OCI-LY1 (cell line): ENCODE measurements around the gene COL8A1.
A peak's percentile ranks its signal among the peaks of the same experiment; 100 is the strongest.

Source experiments
- H2AFZ ChIP-seq: fragments of 200-600 bp; sonication (generic), shearing (Covaris generic); 2 replicates; pipeline ENCODE4 v1.6.0; 2014; ENCODE audit warnings: antibody characterized with exemption, mild to moderate bottlenecking, low read length
- H3F3A ChIP-seq: fragments of 200-600 bp; sonication (generic), shearing (Covaris generic); 2 replicates; pipeline ENCODE4 v1.6.0; 2014; ENCODE audit warnings: mild to moderate bottlenecking, antibody characterized with exemption, low read length, moderate library complexity; ENCODE audit not compliant: insufficient read depth
- H3K27ac ChIP-seq: fragments of 200-600 bp; sonication (generic); 2 replicates; pipeline ENCODE4 v1.5.1; 2014; ENCODE audit warnings: low read length, mixed run types, mild to moderate bottlenecking, low read depth; ENCODE audit not compliant: poor library complexity, severe bottlenecking
- H3K27me3 ChIP-seq: fragments of 200-600 bp; sonication (generic); 2 replicates; pipeline ENCODE4 v1.6.0; 2014; ENCODE audit warnings: antibody characterized with exemption, mild to moderate bottlenecking, low read length, moderate library complexity; ENCODE audit not compliant: insufficient read depth
- H3K36me3 ChIP-seq: fragments of 200-600 bp; sonication (generic); 2 replicates; pipeline ENCODE4 v1.6.1; 2014; ENCODE audit warnings: mild to moderate bottlenecking, antibody characterized with exemption, low read length, moderate library complexity, mixed read lengths; ENCODE audit not compliant: insufficient read depth
- H3K4me1 ChIP-seq: fragments of 200-600 bp; sonication (generic); 2 replicates; pipeline ENCODE4 v1.5.1; 2014; ENCODE audit warnings: mild to moderate bottlenecking, low read length, moderate library complexity; ENCODE audit not compliant: insufficient read depth, severe bottlenecking
- H3K4me2 ChIP-seq: fragments of 200-600 bp; sonication (generic), shearing (Covaris generic); 2 replicates; pipeline ENCODE4 v1.6.1; 2014; ENCODE audit warnings: low read length
- H3K4me3 ChIP-seq: fragments of 200-600 bp; sonication (generic); 2 replicates; pipeline ENCODE4 v1.5.1; 2014; ENCODE audit warnings: low read length, low read depth, mild to moderate bottlenecking, mixed read lengths; ENCODE audit not compliant: poor library complexity, severe bottlenecking
- H3K79me2 ChIP-seq: fragments of 200-600 bp; shearing (Covaris generic); 2 replicates; pipeline ENCODE4 v1.6.1; 2016; ENCODE audit warnings: mixed run types, low read length, mixed read lengths; ENCODE audit not compliant: insufficient read depth
- H3K9ac ChIP-seq: fragments of 200-600 bp; sonication (generic), shearing (Covaris generic); 2 replicates; pipeline ENCODE4 v1.6.1; 2014; ENCODE audit warnings: mild to moderate bottlenecking, low read length, mixed read lengths
- H3K9me2 ChIP-seq: fragments of 200-600 bp; sonication (generic), shearing (Covaris generic); 2 replicates; pipeline ENCODE4 v1.6.1; 2014; ENCODE audit warnings: low read depth, mild to moderate bottlenecking, low read length, mixed read lengths
- H3K9me3 ChIP-seq: fragments of 200-600 bp; shearing (Covaris generic); 2 replicates; pipeline ENCODE4 v1.6.1; 2014; ENCODE audit warnings: low read length, mixed read lengths
- H4K20me1 ChIP-seq: fragments of 200-600 bp; sonication (generic), shearing (Covaris generic); 2 replicates; pipeline ENCODE4 v1.6.0; 2016; ENCODE audit warnings: mild to moderate bottlenecking, low read length; ENCODE audit not compliant: insufficient read depth
- CTCF ChIP-seq: fragments of 200-600 bp; sonication (generic), shearing (Covaris generic); IDR thresholded peaks from 2 replicates; pipeline ENCODE4 v1.5.1; 2017; ENCODE audit warnings: mild to moderate bottlenecking, antibody characterized with exemption, low read length, moderate library complexity, mixed read lengths
- EZH2 ChIP-seq: fragments of 200-600 bp; sonication (generic), shearing (Covaris generic); IDR thresholded peaks from 2 replicates; pipeline ENCODE4 v1.8.0; 2017; ENCODE audit warnings: borderline replicate concordance, mixed run types, mild to moderate bottlenecking, antibody characterized with exemption, low read length, moderate library complexity, mixed read lengths

Gene COL8A1

GRCh38 chr3:99781761-99782160 lies 143.4 kb downstream of the COL8A1 start:
- TF ChIP-seq CTCF (no peak), EZH2 (no peak)
- H3F3A ChIP-seq, result no peaks in the 10 kb centered on the region
- no peak overlapping the region for H3K4me2 ChIP-seq
- H3K9me3 ChIP-seq, result no peaks in the 10 kb centered on the region
- no peaks in the 10 kb centered on the region for H3K79me2 ChIP-seq
- H2AFZ ChIP-seq, result no peak overlapping the region
- no peaks in the 10 kb centered on the region for H4K20me1 ChIP-seq
- H3K36me3 ChIP-seq, result no peaks in the 10 kb centered on the region
- no peaks in the 10 kb centered on the region for H3K27me3 ChIP-seq
- no peak overlapping the region for H3K27ac ChIP-seq
- H3K9me2 ChIP-seq, result no peaks in the 10 kb centered on the region
- H3K4me3 ChIP-seq, result no peak overlapping the region
- H3K9ac ChIP-seq, result no peak overlapping the region
- H3K4me1 ChIP-seq, result no peaks in the 10 kb centered on the region

GRCh38 chr3:99783011-99783573 lies 144.7 kb downstream of the COL8A1 start:
- H3K9me3 ChIP-seq, result no peaks in the 10 kb centered on the region
- H4K20me1 ChIP-seq, result no peaks in the 10 kb centered on the region
- TF ChIP-seq CTCF (no peak), EZH2 (no peak)
- H3K27me3 ChIP-seq, result no peaks in the 10 kb centered on the region
- no peaks in the 10 kb centered on the region for H3K79me2 ChIP-seq
- no peak overlapping the region for H3K4me3 ChIP-seq
- no peaks in the 10 kb centered on the region for H3K36me3 ChIP-seq
- no peak overlapping the region for H3K4me2 ChIP-seq
- no peak overlapping the region for H3K27ac ChIP-seq
- no peaks in the 10 kb centered on the region for H3F3A ChIP-seq
- no peak overlapping the region for H2AFZ ChIP-seq
- H3K9ac ChIP-seq, result no peak overlapping the region
- H3K4me1 ChIP-seq, result no peaks in the 10 kb centered on the region
- no peaks in the 10 kb centered on the region for H3K9me2 ChIP-seq

- Histone ChIP-seq H3K27me3 (no peaks in the 10 kb centered on the region), H3K9me3 (no peaks in the 10 kb centered on the region), H3K4me1 (no peaks in the 10 kb centered on the region), H4K20me1 (no peaks in the 10 kb centered on the region), H3K79me2 (no peaks in the 10 kb centered on the region), H3K27ac (no peak overlapping the region), H2AFZ (no peak overlapping the region), H3K36me3 (no peaks in the 10 kb centered on the region), H3K9ac (no peak overlapping the region), H3K4me2 (no peak overlapping the region), H3F3A (no peaks in the 10 kb centered on the region), H3K4me3 (no peak overlapping the region), H3K9me2 (no peaks in the 10 kb centered on the region)
- TF ChIP-seq CTCF (peak; percentile 64), EZH2 (no peak)
Observed at GRCh38 chr3:99789011-99789721, 150.8 kb downstream of the COL8A1 start.
